Bronchial epithelial cell (primary cell): ENCODE measurements around the gene REPS2. TPM values are rescaled to one million over a fixed set of nuclear protein-coding genes. Genes with fewer than 3 reads are reported as not detected.
A peak's percentile ranks its signal among the peaks of the same experiment; 100 is the strongest.

ENCODE experiments used
- DNase-seq: peaks from one replicate; pipeline ENCODE4 v3.0.0-alpha.2; 2010; ENCODE audit warnings: low read depth
- FAIRE-seq: peaks from 2 replicates; lab custom pipeline; 2011; peaks lifted over from hg19 to GRCh38; lab: Jason Lieb, UNC
- H3K27me3 ChIP-seq: 2 replicates; pipeline ENCODE4 v1.5.1; 2011; ENCODE audit warnings: low read length; ENCODE audit not compliant: control insufficient read depth, insufficient read depth
- H3K36me3 ChIP-seq: 2 replicates; pipeline ENCODE4 v1.5.1; 2011; ENCODE audit warnings: low read length; ENCODE audit not compliant: control insufficient read depth, insufficient read depth
- H3K4me3 ChIP-seq: 2 replicates; pipeline ENCODE4 v1.5.1; 2011; ENCODE audit warnings: mild to moderate bottlenecking, low read depth, low read length, control low read depth
- total RNA-seq: library from RNA; depleted of rRNA; stranded (reverse); fragments of >200 nt; gene quantifications from 2 replicates; pipeline ENCODE4 v1.2.1, GENCODE V29; 2014
- TF ChIP-seq, protein P1 (sequence below): IDR thresholded peaks from 2 replicates; pipeline ENCODE4 v1.5.1; 2011; ENCODE audit warnings: mild to moderate bottlenecking, moderate library complexity, low read length, control low read depth, inconsistent platforms; ENCODE audit not compliant: insufficient read depth, severe bottlenecking

Gene REPS2
- total RNA-seq, 1 donor from 2014 or later: 0.79 TPM

GRCh38 chrX:17017134-17017533, 70.7 kb downstream of the REPS2 start:
- no peaks in the 10 kb centered on the region for H3K27me3 ChIP-seq
- TF ChIP-seq, protein P1, sequence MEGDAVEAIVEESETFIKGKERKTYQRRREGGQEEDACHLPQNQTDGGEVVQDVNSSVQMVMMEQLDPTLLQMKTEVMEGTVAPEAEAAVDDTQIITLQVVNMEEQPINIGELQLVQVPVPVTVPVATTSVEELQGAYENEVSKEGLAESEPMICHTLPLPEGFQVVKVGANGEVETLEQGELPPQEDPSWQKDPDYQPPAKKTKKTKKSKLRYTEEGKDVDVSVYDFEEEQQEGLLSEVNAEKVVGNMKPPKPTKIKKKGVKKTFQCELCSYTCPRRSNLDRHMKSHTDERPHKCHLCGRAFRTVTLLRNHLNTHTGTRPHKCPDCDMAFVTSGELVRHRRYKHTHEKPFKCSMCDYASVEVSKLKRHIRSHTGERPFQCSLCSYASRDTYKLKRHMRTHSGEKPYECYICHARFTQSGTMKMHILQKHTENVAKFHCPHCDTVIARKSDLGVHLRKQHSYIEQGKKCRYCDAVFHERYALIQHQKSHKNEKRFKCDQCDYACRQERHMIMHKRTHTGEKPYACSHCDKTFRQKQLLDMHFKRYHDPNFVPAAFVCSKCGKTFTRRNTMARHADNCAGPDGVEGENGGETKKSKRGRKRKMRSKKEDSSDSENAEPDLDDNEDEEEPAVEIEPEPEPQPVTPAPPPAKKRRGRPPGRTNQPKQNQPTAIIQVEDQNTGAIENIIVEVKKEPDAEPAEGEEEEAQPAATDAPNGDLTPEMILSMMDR: no peak
- FAIRE-seq (no peak), DNase-seq (no peak)
- no peaks in the 10 kb centered on the region for H3K36me3 ChIP-seq
- H3K4me3 ChIP-seq: no peak overlapping the region

DNA sequence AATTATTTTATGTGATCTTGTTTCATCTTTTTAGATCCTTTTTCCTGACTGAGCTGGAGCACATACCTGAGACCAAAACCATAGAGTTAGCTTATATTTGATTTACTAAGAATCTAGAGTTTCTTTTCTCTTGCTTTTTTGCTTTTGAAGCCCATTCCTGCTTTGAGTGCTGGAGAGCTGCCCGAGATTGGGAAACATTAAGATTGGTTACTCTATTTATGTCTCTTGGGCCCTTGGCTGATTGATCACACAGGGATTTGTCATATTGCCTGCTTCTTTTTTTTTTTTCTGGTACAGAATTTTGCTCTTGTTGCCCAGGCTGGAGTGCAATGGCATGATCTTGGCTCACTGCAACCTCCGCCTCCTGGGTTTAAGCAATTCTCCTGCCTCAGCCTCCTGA, 73.9 kb downstream of the REPS2 start:
- H3K36me3 ChIP-seq: no peaks in the 10 kb centered on the region
- no peak for FAIRE-seq
- TF ChIP-seq, protein P1: no peak
- no peak overlapping the region for H3K4me3 ChIP-seq
- H3K27me3 ChIP-seq: no peaks in the 10 kb centered on the region
- DNase-seq: no peak

DNA sequence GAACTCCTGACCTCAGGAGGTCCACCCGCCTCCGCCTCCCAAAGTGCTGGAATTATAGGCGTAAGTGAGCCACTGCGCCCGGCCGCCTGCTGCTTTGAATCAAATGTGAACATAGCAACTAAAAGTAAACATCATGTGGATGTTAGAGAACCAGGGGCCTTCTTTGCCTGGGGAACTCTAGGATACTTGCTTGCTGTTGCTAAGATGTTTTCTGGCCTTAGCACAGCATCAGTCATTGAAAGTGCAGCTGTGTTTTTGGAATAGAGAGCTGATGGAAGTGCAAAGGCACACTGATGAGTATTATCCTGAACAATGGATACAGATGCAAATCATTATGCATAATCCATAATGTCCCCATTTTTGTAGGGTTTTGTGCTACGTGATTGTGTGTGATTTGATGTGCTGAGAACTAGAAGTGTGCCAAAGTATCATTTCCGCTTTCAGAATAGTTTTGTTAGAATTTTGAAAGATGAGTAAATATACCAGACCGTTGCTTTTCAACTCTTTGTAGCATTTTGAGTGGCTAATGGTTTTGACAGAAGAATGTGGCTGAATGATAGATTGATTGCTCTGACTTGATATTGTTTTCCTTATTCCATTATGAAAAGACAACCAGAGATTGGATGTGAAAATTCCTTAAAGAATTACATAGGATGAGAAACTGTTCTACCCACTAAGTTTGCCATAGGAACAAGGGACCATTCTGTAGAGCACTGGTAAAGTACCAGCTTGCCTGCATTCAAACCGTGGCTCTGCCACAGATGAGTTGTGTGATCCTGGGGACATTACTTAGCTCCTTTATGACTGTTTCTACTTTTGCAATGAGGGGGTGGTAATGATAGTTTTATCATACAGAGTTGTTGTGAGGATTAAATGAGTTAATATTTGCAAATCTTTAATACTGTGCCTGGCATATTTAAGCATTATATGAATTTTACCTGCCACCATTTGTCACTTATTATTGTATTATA, 74.7 kb downstream of the REPS2 start:
- Histone ChIP-seq H3K36me3 (no peaks in the 10 kb centered on the region), H3K4me3 (no peak overlapping the region), H3K27me3 (no peaks in the 10 kb centered on the region)
- FAIRE-seq (no peak), DNase-seq (no peak)
- TF ChIP-seq, protein P1: no peak

DNA sequence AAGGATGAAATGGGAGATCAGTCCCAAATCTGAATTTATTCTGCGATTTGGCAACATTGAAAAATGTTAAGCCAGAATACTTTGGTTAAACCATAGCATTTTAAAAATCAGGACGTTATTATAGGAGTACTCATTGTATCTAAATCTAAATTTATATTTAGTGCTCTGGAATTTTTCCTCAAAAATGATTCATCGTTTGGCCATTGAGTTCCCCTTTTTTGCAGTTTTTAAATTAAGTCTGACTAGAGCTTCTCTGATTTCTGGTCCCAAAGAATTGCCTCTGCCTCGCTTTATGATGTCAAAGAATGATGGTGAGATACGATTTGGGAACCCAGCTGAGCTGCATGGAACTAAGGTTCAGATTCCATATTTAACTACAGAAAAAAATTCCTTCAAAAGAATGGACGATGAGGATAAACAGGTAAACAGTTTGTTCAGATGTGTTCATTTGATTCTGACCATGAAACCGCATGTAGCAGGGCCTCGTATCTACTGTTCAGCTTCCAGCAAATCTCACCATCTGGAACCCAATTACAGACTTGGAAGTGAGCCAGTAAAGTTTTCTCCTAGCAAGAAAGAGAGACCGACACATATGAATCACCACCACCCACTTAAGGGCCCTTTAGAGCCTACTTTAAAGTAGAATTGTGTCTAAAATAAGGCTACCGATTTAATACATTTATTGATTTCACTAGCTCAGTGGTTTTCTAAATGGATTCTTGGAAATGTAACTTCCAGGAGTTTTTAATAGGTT, 75.6 kb downstream of the REPS2 start:
- no peaks in the 10 kb centered on the region for H3K36me3 ChIP-seq
- no peak overlapping the region for H3K4me3 ChIP-seq
- peak; percentile 27 for DNase-seq
- no peaks in the 10 kb centered on the region for H3K27me3 ChIP-seq
- FAIRE-seq: no peak
- TF ChIP-seq, protein P1: no peak

DNA sequence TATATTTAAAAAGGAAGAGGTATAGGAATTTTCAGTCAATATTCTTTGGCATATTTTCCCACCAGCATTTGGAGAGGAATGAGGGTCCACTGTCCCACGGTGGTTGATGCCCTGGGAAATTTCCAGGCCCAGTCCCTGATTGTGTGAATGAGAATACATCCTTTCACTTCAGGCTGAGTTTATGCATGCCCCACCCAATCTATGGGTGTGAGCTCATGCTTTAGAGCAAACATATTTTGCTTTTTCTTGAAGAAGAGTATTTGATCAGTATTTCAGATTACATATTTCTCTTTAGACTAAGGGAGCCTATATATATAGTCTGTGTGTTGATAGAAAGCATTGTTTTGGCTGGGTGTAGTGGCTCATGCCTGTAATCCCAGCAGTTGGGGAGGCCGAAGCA, 77.2 kb downstream of the REPS2 start:
- H3K27me3 ChIP-seq: no peaks in the 10 kb centered on the region
- no peaks in the 10 kb centered on the region for H3K36me3 ChIP-seq
- no peak overlapping the region for H3K4me3 ChIP-seq
- TF ChIP-seq, protein P1: no peak
- no peak for FAIRE-seq
- DNase-seq: no peak
